ENCODE results near the gene SURF4.
A peak's percentile ranks its signal among the peaks of the same experiment; 100 is the strongest.

The SURF4 gene

DNA sequence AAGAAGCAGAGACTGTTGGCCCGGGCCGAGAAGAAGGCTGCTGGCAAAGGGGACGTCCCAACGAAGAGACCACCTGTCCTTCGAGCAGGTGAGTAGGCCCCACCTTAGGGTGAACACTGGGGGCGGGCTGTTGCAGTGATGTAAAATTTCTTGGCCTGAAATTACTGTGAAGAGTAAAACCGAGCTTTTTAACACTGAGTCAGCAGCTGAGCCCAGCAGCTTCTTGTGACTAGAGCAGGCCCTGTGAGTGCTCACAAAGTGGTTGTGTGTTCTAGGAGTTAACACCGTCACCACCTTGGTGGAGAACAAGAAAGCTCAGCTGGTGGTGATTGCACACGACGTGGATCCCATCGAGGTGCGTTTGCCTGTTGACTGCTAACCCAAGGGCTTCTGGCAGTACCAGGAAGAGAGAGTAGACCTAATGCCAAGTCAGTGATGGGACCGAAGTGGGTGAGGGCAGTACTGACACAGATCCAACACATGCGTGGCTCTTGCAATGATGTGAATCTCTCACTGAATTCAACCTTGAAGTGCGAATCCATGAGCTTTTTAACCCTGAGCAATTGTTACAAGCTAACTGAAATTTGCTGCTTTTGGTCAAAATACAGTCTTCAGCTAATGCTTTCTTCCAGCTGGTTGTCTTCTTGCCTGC is 25.8 kb downstream of the SURF4 start:
- TF ChIP-seq, protein P1, sequence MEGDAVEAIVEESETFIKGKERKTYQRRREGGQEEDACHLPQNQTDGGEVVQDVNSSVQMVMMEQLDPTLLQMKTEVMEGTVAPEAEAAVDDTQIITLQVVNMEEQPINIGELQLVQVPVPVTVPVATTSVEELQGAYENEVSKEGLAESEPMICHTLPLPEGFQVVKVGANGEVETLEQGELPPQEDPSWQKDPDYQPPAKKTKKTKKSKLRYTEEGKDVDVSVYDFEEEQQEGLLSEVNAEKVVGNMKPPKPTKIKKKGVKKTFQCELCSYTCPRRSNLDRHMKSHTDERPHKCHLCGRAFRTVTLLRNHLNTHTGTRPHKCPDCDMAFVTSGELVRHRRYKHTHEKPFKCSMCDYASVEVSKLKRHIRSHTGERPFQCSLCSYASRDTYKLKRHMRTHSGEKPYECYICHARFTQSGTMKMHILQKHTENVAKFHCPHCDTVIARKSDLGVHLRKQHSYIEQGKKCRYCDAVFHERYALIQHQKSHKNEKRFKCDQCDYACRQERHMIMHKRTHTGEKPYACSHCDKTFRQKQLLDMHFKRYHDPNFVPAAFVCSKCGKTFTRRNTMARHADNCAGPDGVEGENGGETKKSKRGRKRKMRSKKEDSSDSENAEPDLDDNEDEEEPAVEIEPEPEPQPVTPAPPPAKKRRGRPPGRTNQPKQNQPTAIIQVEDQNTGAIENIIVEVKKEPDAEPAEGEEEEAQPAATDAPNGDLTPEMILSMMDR (IDR thresholded peaks at IDR 0.05; ENCODE audit: borderline replicate concordance, control extremely low read depth, extremely low read depth, insufficient read depth, missing control alignments), result no peak
- no peak for DNase-seq (ENCODE audit: low spot score)
- in situ Hi-C loops (cut with MboI; ENCODE audit: low sequenced_read_pairs, unreplicated experiment), result no loop called here

GRCh38 chr9:133348718-133349573 is 26.9 kb downstream of the SURF4 start:
- in situ Hi-C loops (cut with MboI; ENCODE audit: low sequenced_read_pairs, unreplicated experiment), result no loop called here
- TF ChIP-seq, protein P1 (IDR thresholded peaks at IDR 0.05; ENCODE audit: borderline replicate concordance, control extremely low read depth, extremely low read depth, insufficient read depth, missing control alignments), result no peak

DNA sequence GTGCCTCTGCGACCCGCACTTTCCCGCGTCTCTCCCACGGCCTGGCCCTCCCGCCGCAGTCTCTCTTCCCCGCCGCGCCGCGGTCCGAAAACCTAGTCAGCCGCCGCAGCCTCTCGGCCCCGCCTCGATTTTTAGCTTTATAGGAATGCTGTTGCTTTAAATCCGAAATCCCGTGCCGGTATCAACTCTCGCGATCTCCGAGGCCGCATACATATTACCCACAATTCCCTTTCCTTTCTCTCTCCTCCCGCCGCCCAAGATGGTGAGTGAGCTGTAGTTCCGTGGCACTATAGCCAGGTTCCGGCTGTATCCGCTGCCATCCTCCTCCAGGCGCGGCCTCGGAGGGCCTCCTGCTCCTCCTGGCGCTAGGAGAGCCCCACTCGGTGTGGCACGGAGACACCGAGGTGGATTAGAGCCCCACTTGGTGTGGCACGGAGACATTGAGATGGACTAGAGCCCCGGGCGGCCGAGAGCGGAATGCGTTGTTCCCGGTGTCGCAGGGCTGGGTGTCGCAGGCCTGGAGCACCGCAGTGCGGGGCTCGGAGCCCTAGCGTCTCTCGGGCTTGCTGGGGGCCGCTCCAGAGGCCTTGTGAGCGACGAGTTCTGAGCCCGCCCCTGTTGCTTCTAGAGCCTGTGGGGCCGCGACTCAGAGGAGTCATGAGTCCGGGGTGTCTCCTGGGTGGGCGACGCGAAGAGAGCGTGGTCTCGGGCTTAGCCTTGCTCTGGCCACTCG is 27.7 kb downstream of the SURF4 start, which contains the start of the genes MED22 and RPL7A:
Gene MED22, minus strand, starts transcription at position 147 of the 733 bp plus-strand sequence. CDS start 1,469 bp downstream, outside the sequence.
Gene RPL7A, plus strand, starts transcription at position 234 of the 733 bp plus-strand sequence. Its CDS starts 26 bp downstream, at position 260.
- peak; percentile 96 for DNase-seq (ENCODE audit: low spot score)
- TF ChIP-seq, protein P1 (IDR thresholded peaks at IDR 0.05; ENCODE audit: borderline replicate concordance, control extremely low read depth, extremely low read depth, insufficient read depth, missing control alignments), result no peak
- in situ Hi-C loops (cut with MboI; ENCODE audit: low sequenced_read_pairs, unreplicated experiment), result no loop called here

More at GRCh38 chr9:133348718-133349573, 26.9 kb downstream of the SURF4 start:
- DNase-seq (ENCODE audit: low spot score), result no peak

DNA sequence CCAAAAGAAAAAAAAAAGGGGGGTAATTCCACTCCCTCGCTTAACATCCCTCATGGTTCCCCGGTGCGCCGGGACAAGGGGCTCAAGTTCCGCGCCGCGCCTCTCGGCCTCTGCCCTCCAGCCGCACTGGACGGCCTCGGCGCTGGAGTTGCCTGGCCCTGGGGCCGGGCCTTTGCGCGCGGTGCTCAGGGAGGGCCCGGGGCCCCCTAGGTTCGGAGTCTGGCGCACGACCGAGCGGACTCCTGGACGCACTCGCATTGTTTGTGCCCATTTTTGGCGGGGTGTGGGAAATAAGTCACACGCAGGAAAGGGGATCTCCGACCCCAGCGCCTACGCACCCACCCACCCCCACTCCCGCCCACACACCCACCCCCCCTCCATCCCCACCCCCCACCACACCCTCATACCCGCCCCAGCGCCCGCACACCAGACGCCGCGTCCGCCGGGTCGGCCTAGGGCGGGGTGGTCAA is 28.3 kb downstream of the SURF4 start:
- in situ Hi-C loops (cut with MboI; ENCODE audit: low sequenced_read_pairs, unreplicated experiment), result no loop called here
- TF ChIP-seq, protein P1 (IDR thresholded peaks at IDR 0.05; ENCODE audit: borderline replicate concordance, control extremely low read depth, extremely low read depth, insufficient read depth, missing control alignments), result no peak
- DNase-seq (ENCODE audit: low spot score), result peak; percentile 79

- DNase-seq (ENCODE audit: low spot score), result no peak
- in situ Hi-C loops (cut with MboI; ENCODE audit: low sequenced_read_pairs, unreplicated experiment), result no loop called here
- TF ChIP-seq, protein P1 (IDR thresholded peaks at IDR 0.05; ENCODE audit: borderline replicate concordance, control extremely low read depth, extremely low read depth, insufficient read depth, missing control alignments), result no peak
Observed at GRCh38 chr9:133346021-133346785, 29.7 kb downstream of the SURF4 start.
